Activated B cell treated with CpG ODN at 0.5 μM for 24 hours (primary cell): Measurements from ENCODE around the gene ALPI. TPM values are rescaled to one million over a fixed set of nuclear protein-coding genes. Genes with fewer than 3 reads are reported as not detected.
A peak's percentile ranks its signal among the peaks of the same experiment; 100 is the strongest.

Experiments
- ATAC-seq: fragments of 200-7000 bp; cut with Tn5 transposase; one replicate; pipeline ENCODE4 v1.10.0; 2021; ENCODE audit warnings: low read depth, mild to moderate bottlenecking, moderate library complexity
- CTCF ChIA-PET: fragments of 350-600 bp; sonication (Branson Sonifier 250); formaldehyde crosslinking; loops from one replicate; lab custom pipeline; 2021; ENCODE audit warnings: antibody characterized with exemption; lab: Charles Lee
- POLR2A ChIA-PET: fragments of 350-600 bp; sonication (Branson Sonifier 250); formaldehyde crosslinking; loops from one replicate; lab custom pipeline; 2021; ENCODE audit warnings: antibody characterized with exemption; lab: Charles Lee
- DNase-seq: peaks from one replicate; pipeline ENCODE4 v3.0.0; 2022
- H3K27ac Mint-ChIP-seq: one replicate; pipeline ENCODE4 v1.8.0; 2020; ENCODE audit warnings: mixed read lengths
- H3K27me3 Mint-ChIP-seq: one replicate; pipeline ENCODE4 v1.8.0; 2021; ENCODE audit warnings: mixed read lengths
- H3K36me3 Mint-ChIP-seq: one replicate; pipeline ENCODE4 v1.8.0; 2021; ENCODE audit warnings: low read depth, mixed read lengths
- H3K4me1 Mint-ChIP-seq: one replicate; pipeline ENCODE4 v1.8.0; 2021; ENCODE audit warnings: mixed read lengths
- H3K4me3 Mint-ChIP-seq: one replicate; pipeline ENCODE4 v1.8.0; 2020; ENCODE audit warnings: mild to moderate bottlenecking, mixed read lengths
- H3K9me3 Mint-ChIP-seq: one replicate; pipeline ENCODE4 v1.8.0; 2020; ENCODE audit warnings: mixed read lengths
- intact Hi-C: fragments of 100-400 bp; cut with micrococcal nuclease; formaldehyde crosslinking; loops from one replicate; pipeline ENCODE4 v1.15.1; 2024
- total RNA-seq: library from RNA; stranded (reverse); gene quantifications from 2 replicates; pipeline ENCODE4 v1.2.3, GENCODE V29; 2022
- TF ChIP-seq, protein P1 (sequence below): fragments of 200-600 bp; IDR thresholded peaks from one replicate; pipeline ENCODE4 v1.8.0; 2022; ENCODE audit warnings: antibody characterized with exemption, mild to moderate bottlenecking

ALPI gene
- total RNA-seq, 1 donor from 2014 or later: not detected

DNA sequence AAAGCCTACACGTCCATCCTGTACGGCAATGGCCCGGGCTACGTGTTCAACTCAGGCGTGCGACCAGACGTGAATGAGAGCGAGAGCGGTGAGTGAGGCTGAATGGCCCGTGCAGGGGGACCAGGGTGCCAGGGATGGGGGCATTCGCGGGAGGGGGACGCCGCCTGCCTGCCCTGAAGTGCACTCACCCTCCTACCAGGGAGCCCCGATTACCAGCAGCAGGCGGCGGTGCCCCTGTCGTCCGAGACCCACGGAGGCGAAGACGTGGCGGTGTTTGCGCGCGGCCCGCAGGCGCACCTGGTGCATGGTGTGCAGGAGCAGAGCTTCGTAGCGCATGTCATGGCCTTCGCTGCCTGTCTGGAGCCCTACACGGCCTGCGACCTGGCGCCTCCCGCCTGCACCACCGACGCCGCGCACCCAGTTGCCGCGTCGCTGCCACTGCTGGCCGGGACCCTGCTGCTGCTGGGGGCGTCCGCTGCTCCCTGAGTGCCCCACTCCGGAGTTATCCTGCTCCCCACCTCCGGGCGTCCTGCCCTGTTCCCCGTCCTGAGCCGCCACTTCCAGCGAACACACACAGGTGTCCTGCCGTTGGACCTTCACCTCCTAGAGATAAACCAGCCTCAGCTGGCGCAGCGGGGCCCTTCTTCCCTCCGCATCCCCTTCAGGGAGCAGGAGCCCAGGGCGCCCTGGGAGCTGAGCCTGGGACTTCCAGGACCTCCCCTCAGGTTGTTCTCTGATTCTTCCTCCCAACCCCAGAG lies 2.9 kb downstream of the ALPI start:
- Mint-ChIP-seq H3K4me1 (no peaks in the 10 kb centered on the region), H3K27ac (no peak overlapping the region), H3K9me3 (no peaks in the 10 kb centered on the region), H3K27me3 (peaks cover 13% of the 10 kb centered on the region), H3K4me3 (no peak overlapping the region), H3K36me3 (no peaks in the 10 kb centered on the region)
- intact Hi-C loops: no loop called here
- ChIA-PET CTCF (no interaction called here), POLR2A (no interaction called here)
- DNase-seq: no peak
- TF ChIP-seq, protein P1, sequence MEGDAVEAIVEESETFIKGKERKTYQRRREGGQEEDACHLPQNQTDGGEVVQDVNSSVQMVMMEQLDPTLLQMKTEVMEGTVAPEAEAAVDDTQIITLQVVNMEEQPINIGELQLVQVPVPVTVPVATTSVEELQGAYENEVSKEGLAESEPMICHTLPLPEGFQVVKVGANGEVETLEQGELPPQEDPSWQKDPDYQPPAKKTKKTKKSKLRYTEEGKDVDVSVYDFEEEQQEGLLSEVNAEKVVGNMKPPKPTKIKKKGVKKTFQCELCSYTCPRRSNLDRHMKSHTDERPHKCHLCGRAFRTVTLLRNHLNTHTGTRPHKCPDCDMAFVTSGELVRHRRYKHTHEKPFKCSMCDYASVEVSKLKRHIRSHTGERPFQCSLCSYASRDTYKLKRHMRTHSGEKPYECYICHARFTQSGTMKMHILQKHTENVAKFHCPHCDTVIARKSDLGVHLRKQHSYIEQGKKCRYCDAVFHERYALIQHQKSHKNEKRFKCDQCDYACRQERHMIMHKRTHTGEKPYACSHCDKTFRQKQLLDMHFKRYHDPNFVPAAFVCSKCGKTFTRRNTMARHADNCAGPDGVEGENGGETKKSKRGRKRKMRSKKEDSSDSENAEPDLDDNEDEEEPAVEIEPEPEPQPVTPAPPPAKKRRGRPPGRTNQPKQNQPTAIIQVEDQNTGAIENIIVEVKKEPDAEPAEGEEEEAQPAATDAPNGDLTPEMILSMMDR: no peak
- no peak for ATAC-seq

DNA sequence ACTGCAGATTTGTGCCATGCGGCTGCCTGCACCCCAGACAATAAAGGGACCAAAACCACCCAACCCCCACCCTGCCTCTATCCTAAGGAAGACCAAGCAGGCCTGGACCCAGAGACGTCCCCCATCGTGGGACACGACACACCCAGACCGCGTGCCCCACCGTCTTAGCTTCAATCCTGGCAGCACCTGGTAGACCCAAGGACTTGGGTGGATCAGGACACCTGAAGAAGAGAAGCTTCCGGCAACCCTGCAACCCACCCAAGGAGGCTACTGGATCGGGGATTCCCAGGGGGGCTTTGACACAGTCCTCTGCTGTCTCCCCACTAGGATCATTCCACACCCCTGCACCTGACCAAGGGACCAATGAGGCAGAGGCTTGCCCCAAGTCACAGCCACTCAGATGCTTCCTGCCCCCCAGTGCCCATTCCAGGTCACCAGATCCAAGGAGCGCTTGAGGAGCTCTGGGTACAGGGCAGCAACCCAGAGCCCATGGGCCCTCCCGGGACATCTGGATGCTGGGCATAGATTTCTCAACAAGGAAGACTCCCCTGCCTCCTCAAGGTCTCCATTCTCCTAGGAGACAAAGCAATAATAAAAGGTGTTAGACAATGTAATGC lies 3.6 kb downstream of the ALPI start:
- H3K36me3 Mint-ChIP-seq: no peaks in the 10 kb centered on the region
- peaks cover 11% of the 10 kb centered on the region for H3K27me3 Mint-ChIP-seq
- H3K4me3 Mint-ChIP-seq: no peak overlapping the region
- POLR2A ChIA-PET: no interaction called here
- intact Hi-C loops: no loop called here
- CTCF ChIA-PET: no interaction called here
- TF ChIP-seq, protein P1: no peak
- no peaks in the 10 kb centered on the region for H3K9me3 Mint-ChIP-seq
- no peak for ATAC-seq
- H3K4me1 Mint-ChIP-seq: no peaks in the 10 kb centered on the region
- H3K27ac Mint-ChIP-seq: no peak overlapping the region
- no peak for DNase-seq

- ChIA-PET CTCF (no interaction called here), POLR2A (no interaction called here)
- Mint-ChIP-seq H3K4me1 (no peaks in the 10 kb centered on the region), H3K27me3 (peaks cover 11% of the 10 kb centered on the region), H3K27ac (no peak overlapping the region), H3K9me3 (no peaks in the 10 kb centered on the region), H3K36me3 (no peaks in the 10 kb centered on the region), H3K4me3 (no peak overlapping the region)
- intact Hi-C loops: no loop called here
- TF ChIP-seq, protein P1: no peak
- DNase-seq: no peak
- no peak for ATAC-seq
Observed at GRCh38 chr2:232460171-232460570, 4.2 kb downstream of the ALPI start.

DNA sequence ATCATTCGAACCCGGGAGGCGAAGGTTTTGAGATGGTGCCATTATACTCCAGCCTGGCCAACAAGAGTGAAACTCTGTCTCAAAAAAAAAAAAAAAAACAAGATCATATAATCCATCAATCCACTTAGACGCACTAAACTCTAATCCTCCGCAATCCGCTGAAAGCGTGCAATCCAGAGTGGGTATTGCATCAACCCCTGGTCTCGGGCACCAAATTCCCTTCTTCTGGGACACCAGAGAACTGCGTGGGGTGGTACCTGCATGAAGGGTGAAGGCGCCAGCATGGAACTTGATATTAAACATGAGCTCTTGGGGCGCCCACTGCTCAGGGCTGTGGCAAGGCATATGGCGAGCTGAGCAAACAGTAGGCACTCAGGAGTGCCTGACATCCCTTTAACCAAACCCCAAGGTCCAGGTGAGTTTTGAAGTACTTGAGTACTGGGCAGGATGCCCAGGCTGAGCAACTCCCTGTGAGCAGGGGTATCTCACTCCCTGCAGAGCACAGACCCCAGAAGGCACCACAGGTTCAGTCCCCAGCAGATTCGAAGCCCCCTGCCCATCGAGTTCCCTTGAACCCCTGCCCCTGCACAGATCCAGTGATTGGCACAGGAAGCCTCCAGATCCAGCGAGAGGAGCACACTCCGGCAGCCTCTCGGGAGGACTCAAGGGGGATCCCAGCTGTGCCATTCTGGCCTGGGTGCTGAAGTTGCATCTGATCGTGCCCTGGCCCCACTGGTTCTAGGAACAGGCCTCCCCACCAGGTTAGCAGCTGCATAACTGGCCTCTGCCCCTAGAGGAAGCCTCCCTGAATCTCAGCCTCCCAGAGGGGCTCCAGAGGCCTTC lies 8.0 kb downstream of the ALPI start:
- CTCF ChIA-PET: no interaction called here
- no peak for ATAC-seq

More for the DNA sequence above, 8.0 kb downstream of the ALPI start:
- Mint-ChIP-seq H3K4me3 (no peak overlapping the region), H3K36me3 (no peaks in the 10 kb centered on the region), H3K27ac (no peak overlapping the region), H3K4me1 (peaks cover 11% of the 10 kb centered on the region), H3K9me3 (no peaks in the 10 kb centered on the region), H3K27me3 (peaks cover 5% of the 10 kb centered on the region)
- TF ChIP-seq, protein P1: no peak
- POLR2A ChIA-PET: interaction anchor here (0.7 kb wide), 1 partner anchor 396 kb away, joined by 5 read pairs; no protein-coding TSS in a partner anchor
- intact Hi-C loops: no loop called here
- peak; percentile 7 for DNase-seq
